Activated naive CD4-positive, alpha-beta T cell treated with anti-CD3 and anti-CD28 coated beads for 36 hours (primary cell): ENCODE results near the gene BEND6. TPM values are rescaled to one million over a fixed set of nuclear protein-coding genes. Genes with fewer than 3 reads are reported as not detected.
"Not testable (repeated sequence)": the region's sequence is repeated elsewhere in the genome, so short reads cannot be mapped to it uniquely, and the experiment has no call there.

ENCODE experiments used
- CTCF ChIA-PET: fragments of 350-600 bp; sonication (Branson Sonifier 250); formaldehyde crosslinking; loops from one replicate; lab custom pipeline; 2021; ENCODE audit warnings: antibody characterized with exemption; lab: Charles Lee
- DNase-seq: peaks from one replicate; pipeline ENCODE4 v3.0.0-alpha.2; 2020
- H3K27ac Mint-ChIP-seq: one replicate; pipeline ENCODE4 v1.8.0; 2021; ENCODE audit warnings: mild to moderate bottlenecking, mixed read lengths
- H3K27me3 Mint-ChIP-seq: one replicate; pipeline ENCODE4 v1.8.0; 2021; ENCODE audit warnings: low read depth, mixed read lengths
- H3K36me3 Mint-ChIP-seq: one replicate; pipeline ENCODE4 v1.8.0; 2021; ENCODE audit warnings: low read depth, mixed read lengths
- H3K4me1 Mint-ChIP-seq: one replicate; pipeline ENCODE4 v1.8.0; 2021; ENCODE audit warnings: low read depth, mixed read lengths
- H3K4me3 Mint-ChIP-seq: one replicate; pipeline ENCODE4 v1.8.0; 2021; ENCODE audit warnings: mild to moderate bottlenecking, moderate library complexity, mixed read lengths
- H3K9me3 Mint-ChIP-seq: one replicate; pipeline ENCODE4 v1.8.0; 2021; ENCODE audit warnings: mixed read lengths
- intact Hi-C: fragments of 100-400 bp; cut with micrococcal nuclease; formaldehyde crosslinking; loops from one replicate; pipeline ENCODE4 v1.15.1; 2023
- total RNA-seq, 2 experiments: library from RNA; stranded (reverse); gene quantifications; one replicate each; pipeline ENCODE4 v1.2.3, GENCODE V29; 2021

The BEND6 gene
- total RNA-seq, 2 experiments from 2014 or later = not detected

DNA sequence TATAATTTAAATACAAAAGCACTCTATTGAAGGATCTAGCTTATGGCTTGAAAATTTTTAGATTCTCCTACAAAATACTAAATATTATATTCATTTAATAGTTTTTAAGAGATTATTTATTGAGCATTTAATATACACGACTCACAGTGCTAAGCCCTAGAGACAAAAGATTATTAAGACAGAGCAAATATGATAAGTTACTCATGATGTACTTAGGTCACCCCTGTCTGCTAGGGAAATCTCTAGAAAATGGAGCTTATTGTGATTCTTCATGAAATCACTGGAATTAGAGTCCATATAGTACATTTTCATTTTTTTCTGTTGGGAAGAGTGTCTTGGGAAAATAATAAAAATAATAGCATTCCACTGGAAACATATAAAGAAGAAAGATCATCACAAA is 37.8 kb downstream of the BEND6 start:
- DNase-seq = no peak
- peaks cover 20% of the 10 kb centered on the region for H3K27me3 Mint-ChIP-seq
- H3K4me3 Mint-ChIP-seq = no peak overlapping the region
- CTCF ChIA-PET = interaction anchor here (1.4 kb wide), 1 partner anchor 324 kb away, joined by 3 read pairs; the partner anchor contains the start of gene PRIM2
- H3K36me3 Mint-ChIP-seq = no peaks in the 10 kb centered on the region
- H3K27ac Mint-ChIP-seq = no peak overlapping the region
- no peaks in the 10 kb centered on the region for H3K4me1 Mint-ChIP-seq
- no peaks in the 10 kb centered on the region for H3K9me3 Mint-ChIP-seq
- intact Hi-C loops = no loop called here

DNA sequence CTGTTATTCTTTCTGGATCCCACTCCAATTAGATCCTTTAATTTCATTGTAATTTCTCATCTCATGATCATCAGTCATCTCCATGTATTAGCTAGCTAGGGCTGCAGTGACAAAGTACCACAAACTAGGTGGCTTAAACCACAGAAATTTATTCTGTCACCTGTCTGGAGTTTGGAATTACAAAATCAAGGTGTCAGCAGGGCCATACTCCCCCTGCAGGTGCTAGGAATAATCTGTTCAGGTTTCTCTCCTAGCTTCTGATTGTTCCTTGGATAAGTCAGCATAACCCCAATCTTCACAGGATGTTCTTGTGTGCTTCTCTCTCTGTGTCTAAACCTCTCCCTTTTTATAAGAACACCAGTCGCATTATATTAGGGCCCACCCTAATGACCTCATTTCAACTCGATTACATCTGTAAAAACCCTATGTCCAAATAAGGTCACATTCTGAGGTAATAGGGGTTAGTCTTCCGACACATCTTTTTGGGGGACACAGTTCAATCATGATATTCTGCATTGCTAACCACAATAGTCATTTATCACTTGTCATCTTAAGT is 40.5 kb downstream of the BEND6 start:
- Mint-ChIP-seq H3K4me3 (no peak overlapping the region), H3K4me1 (no peaks in the 10 kb centered on the region), H3K27me3 (peaks cover 12% of the 10 kb centered on the region), H3K36me3 (no peaks in the 10 kb centered on the region), H3K27ac (no peak overlapping the region), H3K9me3 (peaks cover 11% of the 10 kb centered on the region)
- CTCF ChIA-PET = no interaction called here
- no peak for DNase-seq
- intact Hi-C loops = no loop called here

DNA sequence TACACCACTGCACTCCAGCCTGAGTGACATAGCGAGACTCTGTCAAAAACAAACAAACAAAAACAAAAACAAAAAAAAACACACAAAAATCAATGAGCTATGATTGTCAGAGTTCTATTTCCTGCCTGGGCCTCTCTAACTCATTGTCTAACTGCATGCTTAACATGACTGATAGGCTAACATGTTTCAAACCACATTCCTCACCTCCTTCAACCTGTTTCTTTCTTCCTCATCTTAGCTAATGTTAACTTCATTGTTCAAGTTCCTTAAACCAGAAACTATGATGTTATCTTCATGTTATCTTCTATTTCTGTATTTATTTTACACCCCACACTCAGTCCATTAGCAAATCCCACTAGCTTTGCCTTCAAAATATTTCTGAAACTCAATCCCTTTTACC is 41.5 kb downstream of the BEND6 start:
- intact Hi-C loops = no loop called here
- peaks cover 11% of the 10 kb centered on the region for H3K9me3 Mint-ChIP-seq
- no peaks in the 10 kb centered on the region for H3K36me3 Mint-ChIP-seq
- CTCF ChIA-PET = interaction anchor here (0.7 to 1.1 kb wide), 3 partner anchors 21 to 92 kb away, joined by 3 to 6 read pairs (median 3); no protein-coding TSS in a partner anchor
- no peak overlapping the region for H3K4me3 Mint-ChIP-seq
- H3K27me3 Mint-ChIP-seq = peaks cover 12% of the 10 kb centered on the region
- H3K4me1 Mint-ChIP-seq = no peaks in the 10 kb centered on the region
- no peak overlapping the region for H3K27ac Mint-ChIP-seq
- no peak for DNase-seq

DNA sequence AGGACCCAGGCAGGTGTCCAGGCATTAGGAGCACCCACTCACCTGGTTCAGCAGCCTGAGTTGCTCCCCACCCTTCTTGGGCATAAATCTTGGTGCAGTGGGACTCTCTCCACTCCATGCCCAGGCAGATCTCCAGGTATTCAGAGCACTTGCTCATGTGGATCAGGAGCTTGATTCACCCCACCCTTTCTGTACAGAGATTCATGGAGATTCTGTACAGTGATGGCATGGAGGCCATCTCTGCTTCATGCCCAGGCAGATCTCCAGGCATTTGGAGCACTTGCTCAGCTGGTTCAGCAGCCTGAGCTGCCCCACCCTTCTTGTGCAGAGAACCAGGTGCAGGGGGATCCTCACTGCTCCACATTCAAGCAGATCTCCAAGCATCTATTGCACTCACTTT is 44.1 kb downstream of the BEND6 start:
- CTCF ChIA-PET = no interaction called here
- no peak for DNase-seq
- no peak overlapping the region for H3K4me3 Mint-ChIP-seq
- no peaks in the 10 kb centered on the region for H3K4me1 Mint-ChIP-seq
- peaks cover 11% of the 10 kb centered on the region for H3K9me3 Mint-ChIP-seq
- intact Hi-C loops = no loop called here
- no peaks in the 10 kb centered on the region for H3K36me3 Mint-ChIP-seq
- H3K27ac Mint-ChIP-seq = no peak overlapping the region
- peaks cover 4% of the 10 kb centered on the region for H3K27me3 Mint-ChIP-seq

DNA sequence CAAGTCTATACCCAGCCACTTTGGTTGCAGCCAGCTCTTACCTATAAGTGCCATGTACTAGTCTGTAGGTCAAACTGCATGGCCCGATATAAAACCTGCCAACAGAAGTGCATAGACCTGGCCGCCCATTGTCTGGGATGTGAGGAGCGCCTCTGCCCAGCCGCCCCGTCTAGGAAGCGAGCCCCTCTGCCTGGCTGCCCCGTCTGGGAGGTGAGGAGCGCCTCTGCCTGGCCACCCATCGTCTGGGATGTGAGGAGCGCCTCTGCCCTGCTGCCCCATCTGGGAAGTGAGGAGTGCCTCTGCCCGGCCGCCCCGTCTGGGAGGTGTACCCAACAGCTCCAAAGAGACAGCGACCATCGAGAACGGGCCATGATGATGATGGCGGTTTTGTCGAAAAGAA is 44.8 kb downstream of the BEND6 start:
- H3K27ac Mint-ChIP-seq, H3K36me3 Mint-ChIP-seq, DNase-seq, H3K4me1 Mint-ChIP-seq, intact Hi-C loops, H3K4me3 Mint-ChIP-seq, CTCF ChIA-PET, H3K27me3 Mint-ChIP-seq: not testable (repeated sequence)
- peaks cover 11% of the 10 kb centered on the region for H3K9me3 Mint-ChIP-seq

DNA sequence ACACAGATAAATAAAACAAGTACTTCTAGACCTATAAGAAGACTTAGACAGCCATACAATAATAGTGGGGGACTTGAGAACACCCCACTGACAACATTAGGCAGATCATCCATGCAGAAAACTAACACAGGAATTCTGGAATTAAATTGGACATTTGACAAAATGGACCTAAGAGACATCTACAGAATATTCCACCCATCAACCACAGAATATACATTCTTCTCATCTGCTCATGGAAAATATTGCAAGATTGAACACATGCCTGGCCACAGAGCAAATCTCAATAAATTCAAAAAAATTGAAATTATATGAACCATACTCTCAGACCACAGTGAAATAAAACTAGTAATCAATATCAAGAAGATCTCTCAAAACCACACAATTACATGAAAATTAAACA is 47.3 kb downstream of the BEND6 start:
- intact Hi-C loops = no loop called here
- DNase-seq = no peak
- no peak overlapping the region for H3K27ac Mint-ChIP-seq
- peaks cover 11% of the 10 kb centered on the region for H3K9me3 Mint-ChIP-seq
- no peak overlapping the region for H3K4me3 Mint-ChIP-seq
- CTCF ChIA-PET = no interaction called here
- H3K36me3 Mint-ChIP-seq = no peaks in the 10 kb centered on the region
- no peaks in the 10 kb centered on the region for H3K4me1 Mint-ChIP-seq
- no peaks in the 10 kb centered on the region for H3K27me3 Mint-ChIP-seq

DNA sequence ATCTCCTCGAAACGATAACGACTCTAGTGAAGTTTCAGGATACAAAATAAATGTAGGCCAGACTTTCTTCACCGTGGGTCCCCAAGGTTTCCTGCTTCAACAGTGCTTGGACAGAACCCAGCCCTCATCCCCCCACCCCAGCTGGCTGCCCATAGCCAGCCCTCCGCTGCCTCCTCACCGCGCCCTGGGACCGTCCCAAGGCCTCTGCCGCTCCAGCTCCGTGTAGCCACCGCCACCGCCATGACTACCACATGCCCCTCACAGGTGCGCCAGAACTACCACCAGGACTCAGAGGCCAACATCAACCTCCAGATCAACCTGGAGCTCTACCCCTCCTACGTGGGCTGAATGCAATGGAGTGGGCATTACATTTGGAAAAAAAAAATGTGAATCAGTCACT is 49.4 kb downstream of the BEND6 start:
- H3K36me3 Mint-ChIP-seq = no peaks in the 10 kb centered on the region
- peaks cover 3% of the 10 kb centered on the region for H3K9me3 Mint-ChIP-seq
- H3K27ac Mint-ChIP-seq = no peak overlapping the region
- intact Hi-C loops = no loop called here
- no peaks in the 10 kb centered on the region for H3K4me1 Mint-ChIP-seq
- H3K4me3 Mint-ChIP-seq = no peak overlapping the region
- CTCF ChIA-PET = interaction anchor here (1.0 kb wide), 1 partner anchor 16 kb away, joined by 4 read pairs; no protein-coding TSS in a partner anchor
- DNase-seq = no peak
- H3K27me3 Mint-ChIP-seq = no peaks in the 10 kb centered on the region

DNA sequence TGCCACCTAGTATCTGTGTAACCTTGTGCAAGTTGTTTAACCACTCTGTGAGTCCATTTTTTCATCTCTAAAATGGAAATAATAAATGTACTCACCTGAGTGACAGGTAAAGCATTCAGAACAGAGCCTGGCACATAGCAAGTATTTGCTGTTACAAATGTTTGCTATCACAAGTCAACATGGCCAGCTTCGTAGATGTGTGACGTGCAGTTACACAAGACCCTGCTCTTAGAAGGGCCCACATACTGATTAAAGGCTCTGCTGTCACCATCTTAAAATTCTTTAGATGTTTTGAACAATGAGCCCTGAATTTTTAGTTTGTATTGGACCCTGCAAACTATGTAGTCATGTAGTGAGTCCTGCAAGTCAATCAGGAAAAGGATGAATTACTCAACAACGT is 51.2 kb downstream of the BEND6 start:
- CTCF ChIA-PET = interaction anchor here (0.7 kb wide), 1 partner anchor 65 kb away, joined by 4 read pairs; no protein-coding TSS in a partner anchor
- no peaks in the 10 kb centered on the region for H3K9me3 Mint-ChIP-seq
- no peak overlapping the region for H3K4me3 Mint-ChIP-seq
- DNase-seq = no peak
- intact Hi-C loops = no loop called here
- no peaks in the 10 kb centered on the region for H3K36me3 Mint-ChIP-seq
- no peaks in the 10 kb centered on the region for H3K27me3 Mint-ChIP-seq
- H3K27ac Mint-ChIP-seq = no peak overlapping the region
- H3K4me1 Mint-ChIP-seq = no peaks in the 10 kb centered on the region

DNA sequence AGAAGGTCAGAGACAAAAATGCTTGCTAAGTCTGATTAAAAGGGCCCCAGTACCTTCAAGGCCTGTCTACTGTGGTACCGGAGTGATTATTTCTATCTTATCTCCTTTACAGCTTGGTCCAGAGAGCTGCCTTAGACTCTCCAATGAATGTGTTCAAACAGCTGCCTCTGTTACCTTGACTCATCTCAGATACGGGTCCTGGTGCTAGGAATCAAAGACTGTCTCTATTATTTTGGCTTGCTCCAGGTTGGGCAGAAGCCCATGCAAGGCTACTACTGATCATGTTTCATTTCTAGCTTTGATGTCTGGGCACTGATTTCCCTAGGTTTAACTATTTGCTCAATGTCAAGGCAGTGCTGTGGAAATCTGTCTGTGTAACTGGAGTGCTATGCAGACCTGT is 53.2 kb downstream of the BEND6 start:
- not testable (repeated sequence) for H3K36me3 Mint-ChIP-seq

DNA sequence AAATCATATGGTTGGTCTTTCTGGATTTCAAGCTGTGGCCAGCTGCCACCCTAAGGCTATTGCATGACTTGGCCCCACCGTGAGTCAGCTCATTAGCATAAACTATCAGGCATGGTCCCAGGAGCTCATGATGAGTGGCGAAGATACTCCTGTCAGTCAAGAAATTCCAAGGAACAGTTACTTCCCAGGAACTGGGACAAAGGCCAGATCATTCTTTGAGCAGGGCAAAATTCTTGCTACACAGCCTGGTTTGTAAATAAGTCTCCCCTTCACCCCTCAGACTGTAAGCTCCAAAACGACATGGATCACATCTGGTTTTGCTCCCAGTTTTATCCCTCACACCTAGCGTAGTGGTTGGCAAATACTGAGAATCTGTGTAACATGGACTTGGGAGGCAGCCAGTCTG is 58.6 kb downstream of the BEND6 start:
- DNase-seq = no peak
- no peak overlapping the region for H3K4me3 Mint-ChIP-seq
- H3K36me3 Mint-ChIP-seq = no peaks in the 10 kb centered on the region
- H3K4me1 Mint-ChIP-seq = no peaks in the 10 kb centered on the region
- intact Hi-C loops = no loop called here
- no peaks in the 10 kb centered on the region for H3K9me3 Mint-ChIP-seq
- CTCF ChIA-PET = interaction anchor here (0.9 kb wide), 1 partner anchor 109 kb away, joined by 3 read pairs; no protein-coding TSS in a partner anchor
- no peak overlapping the region for H3K27ac Mint-ChIP-seq
- H3K27me3 Mint-ChIP-seq = no peaks in the 10 kb centered on the region

More for the DNA sequence above, 53.2 kb downstream of the BEND6 start:
- H3K4me1 Mint-ChIP-seq, intact Hi-C loops, H3K27me3 Mint-ChIP-seq, DNase-seq, H3K4me3 Mint-ChIP-seq, H3K9me3 Mint-ChIP-seq, H3K27ac Mint-ChIP-seq: not testable (repeated sequence)
- CTCF ChIA-PET = interaction anchor here (0.6 kb wide), 1 partner anchor 33 kb away, joined by 3 read pairs; no protein-coding TSS in a partner anchor

DNA sequence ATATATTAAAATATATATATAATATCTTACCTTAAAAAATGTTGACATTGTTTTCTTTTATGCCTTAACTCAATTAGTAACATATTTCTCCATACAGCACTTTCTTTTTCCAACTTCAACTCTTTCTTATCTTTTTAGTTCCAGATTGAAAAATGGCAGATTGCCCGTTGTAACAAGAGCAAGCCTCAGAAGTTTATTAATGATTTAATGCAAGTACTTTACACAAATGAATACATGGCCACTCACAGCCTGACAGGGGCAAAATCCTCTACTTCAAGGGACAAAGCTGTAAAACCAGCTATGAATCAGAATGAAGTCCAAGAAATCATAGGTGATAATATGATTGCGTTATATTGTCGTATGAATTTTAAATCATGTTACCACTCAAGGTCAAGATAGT is 62.2 kb downstream of the BEND6 start:
- intact Hi-C loops = no loop called here
- H3K9me3 Mint-ChIP-seq = no peaks in the 10 kb centered on the region
- no peak for DNase-seq
- CTCF ChIA-PET = interaction anchor here (0.7 to 1.2 kb wide), 4 partner anchors 21 to 305 kb away, joined by 3 to 4 read pairs (median 3); no protein-coding TSS in a partner anchor
- H3K36me3 Mint-ChIP-seq = no peaks in the 10 kb centered on the region
- H3K4me1 Mint-ChIP-seq = no peaks in the 10 kb centered on the region
- H3K27me3 Mint-ChIP-seq = no peaks in the 10 kb centered on the region
- H3K27ac Mint-ChIP-seq = no peak overlapping the region
- H3K4me3 Mint-ChIP-seq = no peak overlapping the region

DNA sequence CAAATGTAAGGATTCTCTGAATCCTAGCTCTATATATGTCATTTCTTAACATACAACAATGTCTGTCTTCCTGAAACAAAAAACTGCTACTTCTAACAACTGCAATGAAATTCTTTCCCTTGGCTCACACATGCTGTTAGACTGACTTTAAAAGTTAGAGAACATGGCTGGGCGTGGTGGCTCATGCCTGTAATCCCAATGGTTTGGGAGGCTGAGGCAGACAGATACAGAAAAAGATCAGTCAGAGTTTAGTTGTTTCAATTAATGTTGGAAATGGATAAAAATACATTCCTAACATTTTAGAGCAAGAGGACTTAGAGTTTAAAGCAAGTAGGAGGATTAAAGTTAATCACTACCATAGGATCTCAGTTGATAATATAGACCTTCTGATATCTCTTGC is 62.9 kb downstream of the BEND6 start:
- intact Hi-C loops = no loop called here

DNA sequence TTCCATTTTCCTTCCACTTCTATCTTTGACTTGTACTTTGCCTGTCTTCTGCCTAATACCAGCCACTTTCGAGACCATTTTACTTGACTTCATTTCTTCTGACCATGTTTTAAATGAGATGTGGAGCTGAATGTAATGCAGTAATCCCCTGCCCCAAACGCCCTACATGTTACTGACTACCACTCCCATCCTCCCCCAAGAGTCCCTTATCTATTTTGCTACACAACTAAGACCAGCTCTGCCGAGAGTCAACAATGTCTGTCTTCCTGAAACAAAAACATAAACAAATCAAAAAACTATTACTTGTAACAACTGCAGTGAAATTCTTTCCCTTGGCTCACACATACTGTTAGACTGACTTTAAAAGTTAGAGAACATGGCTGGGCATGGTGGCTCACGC is 64.5 kb downstream of the BEND6 start:
- no peak overlapping the region for H3K4me3 Mint-ChIP-seq
- H3K27ac Mint-ChIP-seq = no peak overlapping the region
- H3K36me3 Mint-ChIP-seq = peaks cover 1% of the 10 kb centered on the region
- CTCF ChIA-PET = interaction anchor here (1.7 kb wide), 1 partner anchor 115 kb away, joined by 4 read pairs; no protein-coding TSS in a partner anchor
- H3K4me1 Mint-ChIP-seq = no peaks in the 10 kb centered on the region
- H3K27me3 Mint-ChIP-seq = no peaks in the 10 kb centered on the region
- intact Hi-C loops = no loop called here
- H3K9me3 Mint-ChIP-seq = peaks cover under 1% of the 10 kb centered on the region
- DNase-seq = no peak

More for the DNA sequence above, 62.9 kb downstream of the BEND6 start:
- H3K4me3 Mint-ChIP-seq = no peak overlapping the region
- no peaks in the 10 kb centered on the region for H3K9me3 Mint-ChIP-seq
- no peak overlapping the region for H3K27ac Mint-ChIP-seq
- no peaks in the 10 kb centered on the region for H3K4me1 Mint-ChIP-seq
- no peak for DNase-seq
- H3K36me3 Mint-ChIP-seq = no peaks in the 10 kb centered on the region
- CTCF ChIA-PET = interaction anchor here (1.0 to 1.2 kb wide), 3 partner anchors 113 to 305 kb away, joined by 3 to 5 read pairs (median 3); no protein-coding TSS in a partner anchor
- H3K27me3 Mint-ChIP-seq = no peaks in the 10 kb centered on the region
